NCI-H1105 (cell line): ENCODE data around the gene U2SURP.

Experiments
- DNase-seq: peaks from one replicate; lab custom pipeline; 2025; lab: John Stamatoyannopoulos, UW

U2SURP gene

DNA sequence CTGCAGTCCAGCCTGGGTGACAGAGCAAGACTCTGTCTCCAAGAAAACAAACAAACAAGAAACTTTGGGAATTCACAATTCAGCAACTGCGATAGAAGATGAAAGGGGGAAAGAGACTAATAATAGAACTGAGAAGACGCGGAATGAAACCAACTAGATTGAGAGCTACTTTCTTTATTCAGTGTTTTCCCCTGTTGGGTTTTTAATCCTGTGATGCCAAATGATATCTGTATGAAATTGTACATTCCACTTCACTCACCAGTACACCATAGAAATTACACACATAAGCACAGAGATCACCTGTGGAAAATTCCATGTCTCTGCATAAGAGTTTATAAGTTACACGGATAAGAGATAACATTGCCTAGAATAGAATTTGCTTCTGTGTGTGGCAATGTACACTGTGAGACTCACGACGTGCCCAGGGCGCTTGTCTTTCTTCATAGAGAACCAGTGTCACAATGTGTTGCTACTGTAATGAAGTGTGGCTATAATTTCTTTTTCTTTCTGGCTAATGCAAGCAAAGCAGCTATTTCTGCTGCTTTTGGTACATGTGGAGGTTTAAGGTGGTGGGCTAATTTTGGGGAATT, 100.5 kb downstream of the U2SURP start:
- no peak for DNase-seq

DNA sequence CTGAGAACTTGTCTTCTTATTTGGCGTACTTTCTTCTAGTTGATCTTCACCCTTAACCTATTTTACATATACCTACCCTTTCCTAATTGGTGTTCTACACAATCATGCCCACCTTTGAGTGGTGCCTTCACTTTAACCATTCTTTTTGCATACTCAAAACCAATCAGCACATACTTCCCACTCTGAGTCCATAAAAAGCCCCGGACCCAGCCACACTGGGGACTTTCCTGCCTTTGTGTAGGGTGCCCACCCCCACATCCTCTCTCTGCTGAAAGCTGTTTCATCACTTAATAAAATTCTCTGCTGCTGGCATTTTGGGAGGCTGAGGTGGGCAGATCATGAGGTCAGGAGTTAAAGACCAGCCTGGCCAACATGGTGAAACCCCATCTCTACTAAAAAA, 102.3 kb downstream of the U2SURP start:
- no peak for DNase-seq

DNA sequence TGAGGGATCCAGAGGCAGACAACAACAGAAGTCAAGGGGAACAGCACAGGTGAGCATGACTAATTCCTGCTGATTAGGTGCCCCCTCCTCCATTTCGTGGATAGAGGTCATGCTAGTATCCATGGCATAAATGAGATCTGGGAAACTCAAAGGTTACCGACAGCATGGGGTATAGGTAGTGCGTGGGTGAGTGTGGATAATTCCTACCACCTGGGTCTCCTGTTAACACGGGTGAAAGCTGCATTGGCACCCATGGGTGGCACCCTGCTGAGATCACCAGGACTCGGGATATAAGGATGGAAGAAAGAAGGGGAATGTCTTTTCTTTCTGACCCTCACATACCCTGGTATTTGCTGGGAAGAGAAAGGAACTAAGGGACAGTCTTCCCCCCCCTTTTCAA, 103.8 kb downstream of the U2SURP start:
- DNase-seq, result no peak

GRCh38 chr3:143109861-143110260, 108.5 kb downstream of the U2SURP start:
- no peak for DNase-seq
